HG03159 (cell line): Measurements from ENCODE around the gene CFAP61.
"Not testable (repeated sequence)": the region's sequence is repeated elsewhere in the genome, so short reads cannot be mapped to it uniquely, and the experiment has no call there.

Experiments used
- ATAC-seq: cut with Tn5 transposase; IDR thresholded peaks from one replicate; pipeline ENCODE4 v1.9.1; 2021; ENCODE audit warnings: mild to moderate bottlenecking, moderate library complexity; ENCODE audit not compliant: unreplicated experiment

CFAP61 gene

DNA sequence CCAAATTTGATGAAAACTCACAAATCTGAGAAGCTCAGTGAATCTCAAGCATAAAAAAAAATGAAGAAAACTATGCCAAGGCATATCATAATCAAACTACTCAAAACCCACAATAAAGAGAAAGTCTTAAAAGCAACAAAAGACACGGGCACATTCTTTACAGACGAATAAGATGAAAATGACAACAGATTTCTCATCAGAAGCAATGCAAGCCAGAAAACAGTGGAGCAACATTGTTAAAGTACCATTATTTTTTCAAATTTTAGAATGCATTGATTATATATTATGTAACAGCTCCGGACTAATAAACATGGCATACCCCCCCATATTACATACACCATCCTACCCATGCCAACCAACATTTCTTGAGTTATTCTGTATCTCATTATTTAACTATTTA lies 260.2 kb downstream of the CFAP61 start:
- no peak for ATAC-seq

DNA sequence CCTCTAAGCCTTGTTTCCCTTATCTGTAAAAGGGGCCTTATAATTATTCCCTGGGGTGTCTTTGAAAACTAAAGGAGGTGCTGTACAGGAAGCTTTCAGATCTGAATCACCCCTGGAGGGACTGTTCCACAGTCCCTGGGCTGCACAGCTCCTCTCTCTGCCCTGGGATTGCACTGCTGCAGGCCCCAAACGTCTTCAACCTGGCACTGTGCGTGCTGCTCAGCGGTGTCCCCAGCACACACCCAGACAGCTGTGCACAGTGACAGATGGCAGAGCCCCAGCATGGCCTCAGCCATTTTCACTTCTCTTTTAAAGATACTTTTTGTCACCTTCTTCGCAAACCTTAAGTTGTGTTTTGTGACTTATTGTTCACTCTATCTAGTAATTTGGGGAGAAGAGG lies 264.9 kb downstream of the CFAP61 start:
- peak; percentile 96 for ATAC-seq

DNA sequence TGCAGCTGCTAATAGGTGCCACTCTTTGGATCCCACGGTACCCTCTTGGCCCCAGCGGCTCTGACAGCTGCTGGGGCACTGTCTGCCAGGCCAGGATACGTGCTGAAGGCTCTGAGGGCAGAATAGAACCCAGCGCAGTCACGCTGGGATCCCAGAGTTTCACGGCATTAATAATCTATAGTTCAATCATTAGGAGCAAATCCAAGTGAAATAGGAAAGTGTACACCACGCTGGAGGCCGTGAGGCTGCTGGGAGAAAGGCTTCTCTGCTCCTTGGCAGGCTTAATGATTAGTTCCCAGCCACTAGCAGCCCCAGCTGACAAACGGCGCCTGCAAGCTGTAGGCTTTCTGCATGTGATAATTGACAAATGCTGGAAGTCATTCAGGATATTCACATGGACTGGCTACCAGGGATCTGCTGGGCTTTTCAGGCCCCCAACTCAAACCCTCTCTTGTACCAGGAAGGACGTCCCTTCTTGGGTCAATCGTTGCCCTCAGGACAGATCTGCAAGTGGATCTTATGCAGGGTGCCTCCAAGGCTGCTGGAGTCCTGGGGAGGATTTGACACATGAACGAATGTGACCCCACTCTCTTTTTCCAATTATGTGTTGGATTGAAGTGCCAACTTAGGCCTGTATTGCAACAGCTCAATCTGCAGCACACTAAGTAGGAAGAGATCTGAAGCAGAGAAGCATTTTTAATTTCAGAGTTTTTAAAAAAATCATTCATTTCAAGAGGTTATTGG lies 265.5 kb downstream of the CFAP61 start:
- peak; percentile 29 for ATAC-seq

DNA sequence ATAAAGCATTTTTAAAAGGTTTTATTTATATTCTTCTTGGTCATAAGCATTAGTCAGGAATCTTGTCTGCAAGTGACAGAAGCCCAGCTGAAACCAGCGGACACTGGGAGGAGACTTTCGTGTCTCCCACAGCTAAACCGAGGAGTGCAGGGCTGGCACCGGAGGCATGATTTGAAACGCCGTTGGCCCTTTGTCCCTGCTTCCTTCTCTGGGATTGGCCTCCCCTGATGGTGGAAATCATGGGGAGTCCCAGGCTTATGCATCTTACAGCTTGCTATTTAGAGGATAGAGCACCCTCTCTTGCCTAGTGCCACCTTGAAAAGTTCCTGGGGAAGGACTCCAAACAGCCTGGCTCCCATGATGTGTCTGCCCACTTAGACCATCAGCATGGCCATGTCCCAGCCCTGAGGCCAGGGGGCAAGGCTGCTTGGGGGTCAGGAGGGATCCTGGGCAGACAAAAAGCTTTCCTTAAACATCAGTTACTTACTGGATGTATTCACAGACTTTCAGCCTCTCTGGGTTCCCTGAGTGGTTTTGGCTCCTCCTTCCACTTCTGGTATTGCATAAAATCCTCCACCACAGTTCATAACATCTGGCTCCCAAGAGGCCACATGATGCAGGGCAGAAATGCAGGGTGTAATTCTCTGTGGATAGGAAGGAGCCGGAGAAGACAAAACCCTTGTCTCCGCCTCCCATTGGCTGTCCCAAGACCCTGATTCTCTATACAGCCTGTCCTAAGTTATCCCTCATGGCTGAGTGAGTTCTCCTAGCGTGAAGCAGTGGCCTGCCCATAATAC lies 266.2 kb downstream of the CFAP61 start:
- no peak for ATAC-seq

DNA sequence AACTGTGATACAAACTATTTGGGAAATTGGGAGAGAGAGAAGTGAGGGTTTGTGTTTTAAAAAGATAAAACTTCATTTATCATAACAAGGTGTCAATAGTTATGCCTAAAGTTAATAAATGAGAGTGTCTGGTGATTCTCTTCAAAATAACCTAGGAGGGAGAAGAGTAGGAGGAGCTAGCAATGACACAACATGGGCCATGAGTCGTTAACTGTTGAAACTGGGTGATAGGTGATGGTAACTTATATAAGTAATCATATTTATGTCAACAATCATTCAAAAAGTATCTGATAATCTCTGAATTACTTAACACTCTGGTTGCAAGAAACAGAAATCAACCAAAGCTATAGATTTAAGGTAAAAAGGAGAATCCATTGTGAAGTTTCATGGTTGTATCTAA lies 268.8 kb downstream of the CFAP61 start:
- no peak for ATAC-seq

DNA sequence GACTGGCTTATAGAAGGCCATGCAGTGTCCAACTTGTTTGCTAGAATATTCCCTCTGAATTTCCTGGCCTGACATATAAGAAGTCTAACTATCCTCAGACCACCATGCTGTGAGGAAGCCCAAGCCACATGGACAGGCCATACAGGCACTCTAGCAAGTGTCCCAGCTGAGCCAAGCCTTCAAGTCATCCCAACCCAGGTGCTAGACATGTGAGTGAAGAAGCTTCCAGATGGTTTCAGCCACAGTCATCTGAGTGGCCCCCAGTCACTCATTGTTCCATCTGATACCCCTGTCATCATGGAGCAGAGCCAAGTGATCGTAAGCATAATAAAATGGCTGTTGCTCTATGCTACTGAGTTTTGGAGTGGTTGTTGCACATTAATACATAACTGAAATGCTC lies 269.6 kb downstream of the CFAP61 start:
- ATAC-seq = no peak

DNA sequence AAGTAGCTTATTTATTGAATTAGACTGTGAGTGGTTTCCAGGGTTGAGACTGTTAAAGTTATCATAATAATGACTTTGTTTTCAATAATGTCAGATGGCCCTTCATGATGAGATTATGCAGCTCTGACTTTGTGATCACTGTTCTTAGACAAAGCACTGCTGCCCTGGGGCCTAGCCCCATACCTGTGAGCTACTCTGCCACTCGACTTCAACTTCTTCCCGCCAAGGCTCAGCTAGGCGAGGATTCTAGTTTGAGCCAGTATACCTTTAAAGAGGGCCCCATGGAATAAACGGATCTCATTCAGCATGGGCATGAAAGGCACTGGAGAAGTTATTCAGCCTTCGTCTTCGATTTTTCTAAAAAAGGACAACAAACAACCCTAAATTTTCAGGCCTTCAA lies 270.6 kb downstream of the CFAP61 start:
- ATAC-seq = no peak

DNA sequence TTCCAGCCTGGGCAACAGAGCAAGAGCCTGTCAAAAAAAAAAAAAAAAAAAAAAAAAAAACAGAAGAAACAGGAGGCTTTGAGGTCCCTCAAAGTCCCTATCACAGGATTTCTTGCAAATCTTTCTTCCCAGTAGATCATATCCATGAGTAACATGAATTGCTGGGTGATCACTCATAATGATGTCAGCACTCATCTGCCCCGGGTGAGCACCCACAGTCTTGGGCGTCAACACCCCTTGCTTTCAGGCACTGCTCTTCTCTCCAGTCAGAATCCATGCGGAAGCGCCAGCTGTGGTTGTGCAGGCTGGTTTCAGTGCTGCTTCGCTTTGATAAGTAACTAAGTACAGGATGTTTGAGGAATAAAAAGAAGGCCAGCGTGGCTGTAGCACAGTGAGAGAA lies 275.4 kb downstream of the CFAP61 start:
- no peak for ATAC-seq

DNA sequence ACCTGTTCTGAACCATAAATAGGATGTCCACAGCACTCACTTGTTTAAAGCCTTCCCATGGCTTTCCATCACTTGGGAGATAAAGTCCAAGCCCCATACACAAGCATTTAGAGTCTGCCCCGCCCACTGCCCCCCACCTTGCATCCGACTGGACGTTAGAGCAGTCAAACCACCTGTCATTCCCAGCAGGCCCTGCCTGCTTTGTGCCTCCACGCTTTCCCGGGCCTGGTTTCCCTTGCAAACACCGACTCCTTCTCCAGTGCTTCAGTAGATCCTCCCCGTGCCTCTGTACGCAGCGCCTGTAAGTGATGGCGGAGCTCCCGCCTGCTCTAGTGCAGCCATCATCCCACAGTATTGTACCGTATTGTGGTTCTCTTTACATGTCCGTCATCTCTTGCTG lies 277.2 kb downstream of the CFAP61 start:
- no peak for ATAC-seq

DNA sequence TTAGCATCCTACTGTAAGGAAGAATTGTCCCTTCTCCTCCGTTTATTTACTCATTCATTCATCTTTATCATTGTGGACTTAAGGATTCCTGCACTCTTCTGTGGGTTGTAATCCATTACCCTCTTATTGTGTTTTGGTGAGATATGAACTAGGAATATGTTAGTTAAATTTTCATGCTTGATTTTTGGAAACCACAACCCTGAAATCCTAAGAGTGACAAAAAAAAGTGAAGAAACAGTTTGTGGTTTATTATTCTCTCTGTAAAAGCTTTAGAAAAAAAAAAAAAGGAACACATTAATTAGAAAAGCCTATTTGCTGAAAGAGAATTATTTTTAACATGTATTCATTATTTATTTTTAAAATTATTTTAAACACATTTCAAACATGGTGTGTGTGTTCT lies 278.8 kb downstream of the CFAP61 start:
- no peak for ATAC-seq

DNA sequence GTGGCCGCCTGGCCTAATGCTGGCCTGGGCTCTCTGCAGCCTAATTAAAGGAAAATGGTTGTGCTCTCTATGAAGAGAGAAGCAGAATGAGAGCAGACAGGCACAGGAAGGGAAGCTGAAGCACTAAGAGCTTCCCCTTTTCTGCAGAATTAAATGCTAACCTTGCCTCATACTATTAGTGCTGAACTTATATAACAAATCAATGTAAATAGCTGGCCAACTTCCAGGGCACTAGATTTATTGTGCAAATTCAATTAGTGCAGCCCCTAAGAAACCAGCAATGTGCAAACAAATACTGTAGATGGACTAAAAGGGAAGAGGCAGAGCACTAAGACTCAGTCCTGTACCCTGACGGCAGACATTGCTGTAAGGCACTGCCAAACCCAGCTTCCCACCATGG lies 279.5 kb downstream of the CFAP61 start:
- ATAC-seq = no peak

DNA sequence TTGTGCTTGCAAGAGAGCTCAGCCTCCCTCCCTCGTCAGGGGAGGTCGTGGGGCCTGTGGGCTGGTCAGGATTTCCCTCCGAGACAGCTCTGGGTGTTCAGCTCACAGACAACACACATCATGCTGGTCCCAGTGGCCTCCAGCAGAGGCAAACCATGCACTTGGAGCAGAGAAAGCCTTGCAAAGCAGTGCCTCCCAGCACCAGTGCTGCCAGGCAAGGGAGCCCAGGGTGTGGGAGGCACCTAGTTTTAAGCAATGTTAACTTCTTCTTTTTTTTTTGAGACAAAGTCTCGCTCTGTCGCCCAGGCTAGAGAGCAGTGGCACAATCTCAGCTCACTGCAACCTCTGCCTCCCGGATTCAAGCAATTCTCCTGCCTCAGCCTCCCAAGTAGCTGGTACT lies 281.5 kb downstream of the CFAP61 start:
- ATAC-seq = no peak

DNA sequence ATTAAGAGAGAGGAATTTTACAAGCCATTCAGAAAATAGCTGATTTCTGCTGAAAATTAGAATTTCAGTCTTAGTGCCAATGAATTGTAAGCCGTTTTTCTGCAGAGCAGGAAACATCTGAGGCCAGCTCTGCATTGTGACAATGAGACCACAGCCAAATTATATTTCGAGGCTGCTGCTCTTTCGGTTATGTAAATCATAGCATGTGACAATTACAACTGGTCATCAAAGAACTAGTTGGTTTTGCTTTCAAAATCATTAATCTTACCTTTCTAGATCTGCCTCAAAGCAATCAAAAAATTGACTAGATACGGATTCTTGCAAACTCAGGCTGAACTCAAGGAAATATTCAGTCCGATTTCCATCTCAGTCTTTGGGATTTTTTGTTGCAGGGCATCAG lies 282.2 kb downstream of the CFAP61 start:
- ATAC-seq = peak; percentile 98

DNA sequence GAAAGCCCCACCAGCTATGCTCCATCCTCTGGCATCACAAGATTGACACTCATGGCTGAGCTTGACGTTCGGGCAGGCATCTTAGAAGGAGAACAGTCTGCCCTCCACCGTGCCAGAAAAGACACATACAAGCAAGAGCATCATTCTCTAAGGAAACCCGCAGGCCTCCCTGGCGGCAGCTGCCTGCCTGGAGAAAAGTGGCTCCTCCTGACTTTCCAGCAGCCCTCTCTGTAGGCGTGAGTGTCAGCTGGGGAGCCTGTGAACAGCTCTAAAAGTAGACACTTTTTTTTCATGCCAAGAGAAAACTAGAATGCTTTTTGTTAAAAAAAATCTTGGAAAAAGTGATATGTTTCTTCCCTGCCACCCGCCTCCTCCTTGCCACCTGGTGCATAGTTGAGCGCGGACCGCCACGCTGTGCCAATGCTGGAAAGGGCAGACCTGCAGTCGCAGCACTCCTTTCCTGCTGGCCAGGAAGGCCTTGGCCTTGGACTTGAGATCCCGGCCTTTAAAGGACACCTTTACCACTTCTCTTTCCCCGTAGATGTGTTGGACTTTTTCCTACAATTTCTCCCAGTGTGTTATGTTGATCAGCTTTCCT lies 285.9 kb downstream of the CFAP61 start:
- no peak for ATAC-seq

DNA sequence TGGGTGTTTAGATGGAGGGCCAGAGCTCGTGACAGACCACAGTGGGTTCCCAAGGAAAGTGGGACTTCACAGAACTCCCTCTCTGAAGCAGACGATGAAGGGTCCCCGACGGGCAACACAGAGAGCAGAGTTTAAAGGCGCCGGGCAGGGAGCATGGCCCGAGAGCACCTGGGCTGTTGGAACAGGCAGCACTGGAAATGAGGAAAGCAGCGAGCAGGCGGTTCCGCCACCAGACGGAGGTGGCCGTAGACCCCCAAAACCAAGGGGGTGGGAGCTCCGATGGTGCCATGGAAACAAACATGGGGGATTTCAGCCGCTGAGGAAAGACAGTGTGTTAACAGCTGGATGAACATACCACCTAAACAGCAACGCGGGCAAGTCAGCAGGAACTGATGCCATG lies 288.1 kb downstream of the CFAP61 start:
- ATAC-seq = no peak

DNA sequence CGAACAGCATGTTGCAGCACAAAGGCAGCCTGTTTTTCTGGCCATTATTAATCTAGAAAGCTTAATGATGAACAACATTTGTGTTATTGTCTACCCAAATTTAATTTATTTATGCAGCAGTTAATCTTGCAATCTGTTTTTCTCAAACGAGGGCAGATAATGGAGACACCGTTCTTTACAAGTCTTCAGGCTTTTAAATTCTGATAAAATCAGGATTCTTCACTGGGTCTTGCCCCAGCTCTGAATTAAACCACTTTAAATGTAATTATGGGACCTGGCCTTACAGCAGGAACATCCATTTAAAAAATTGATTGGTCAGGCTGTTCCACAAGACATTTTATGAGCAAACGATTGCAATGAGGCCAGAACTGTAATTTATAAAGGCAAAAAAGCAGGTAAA lies 289.0 kb downstream of the CFAP61 start:
- no peak for ATAC-seq

DNA sequence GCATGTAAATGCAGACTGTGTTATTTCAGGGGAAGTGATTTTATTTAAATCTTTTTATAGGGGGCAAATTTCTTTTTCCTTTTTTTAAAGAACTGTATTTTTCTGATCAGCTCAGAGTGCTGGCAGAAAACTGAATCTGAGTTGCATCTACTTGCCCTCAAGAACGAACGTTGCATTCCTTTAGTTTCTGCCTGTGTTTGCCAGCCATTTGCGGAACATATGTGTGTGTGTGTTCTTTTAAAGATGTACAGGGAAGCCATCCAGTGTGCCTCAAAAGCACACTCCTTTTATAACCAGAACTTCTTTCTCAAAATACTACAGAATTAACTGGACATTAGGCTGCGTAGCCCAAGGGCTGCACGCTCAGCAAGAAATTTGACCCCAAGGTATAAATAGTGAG lies 289.7 kb downstream of the CFAP61 start:
- no peak for ATAC-seq

DNA sequence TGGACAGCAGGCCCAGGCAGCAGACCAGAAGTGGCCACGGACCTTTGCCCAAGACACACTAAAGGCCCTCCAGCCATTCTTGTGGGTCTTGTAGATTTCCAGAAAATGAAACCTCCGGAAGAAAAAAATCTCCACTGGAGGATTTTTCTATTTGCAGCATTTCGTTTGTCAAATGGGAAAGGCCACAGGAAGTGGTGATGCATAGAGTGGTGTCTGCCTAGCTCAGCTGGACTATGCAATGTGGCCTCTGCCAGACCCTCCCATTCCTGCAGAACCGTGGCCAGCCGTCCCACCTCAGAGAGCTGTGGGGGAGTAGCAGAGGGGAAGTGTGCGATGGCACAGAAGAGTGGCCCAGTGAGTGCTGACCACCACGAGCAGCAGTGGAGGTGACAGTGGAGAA lies 291.6 kb downstream of the CFAP61 start:
- no peak for ATAC-seq

DNA sequence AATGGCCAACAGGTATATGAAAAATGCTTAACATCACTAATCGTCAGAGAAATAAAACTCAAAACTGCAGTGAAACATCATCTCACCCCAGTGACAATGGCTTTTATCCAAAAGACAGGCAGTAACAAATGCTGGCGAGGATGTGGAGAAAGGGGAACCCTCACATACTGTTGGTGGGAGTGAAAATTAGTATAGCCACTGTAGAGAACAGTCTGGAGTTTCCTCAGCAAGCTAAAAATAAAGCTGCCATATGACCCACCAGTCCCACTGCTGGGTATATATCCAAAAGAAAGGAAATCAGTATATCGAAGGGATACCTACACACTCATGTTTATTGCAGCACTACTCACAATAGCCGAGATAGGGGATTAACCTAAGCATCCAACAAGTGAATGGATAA lies 292.1 kb downstream of the CFAP61 start:
- ATAC-seq = no peak

DNA sequence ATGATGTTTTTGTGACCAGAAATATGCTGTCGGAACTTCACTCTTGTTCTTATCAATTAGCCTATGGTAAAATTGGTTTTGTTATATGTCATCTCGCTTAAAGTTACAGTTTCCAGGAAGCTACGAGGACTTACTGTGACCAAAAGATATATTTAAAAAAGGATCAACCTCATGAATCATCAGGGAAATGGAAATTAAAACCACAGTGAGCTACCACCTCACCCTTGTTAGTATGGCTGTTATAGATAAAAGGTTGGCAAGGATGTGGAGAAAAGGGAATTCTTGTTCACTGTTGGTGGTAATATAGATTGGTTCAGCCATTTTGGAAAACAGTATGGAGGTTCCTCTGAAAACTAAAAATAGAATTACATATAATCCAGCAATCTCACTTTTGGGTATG lies 301.2 kb downstream of the CFAP61 start:
- no peak for ATAC-seq

DNA sequence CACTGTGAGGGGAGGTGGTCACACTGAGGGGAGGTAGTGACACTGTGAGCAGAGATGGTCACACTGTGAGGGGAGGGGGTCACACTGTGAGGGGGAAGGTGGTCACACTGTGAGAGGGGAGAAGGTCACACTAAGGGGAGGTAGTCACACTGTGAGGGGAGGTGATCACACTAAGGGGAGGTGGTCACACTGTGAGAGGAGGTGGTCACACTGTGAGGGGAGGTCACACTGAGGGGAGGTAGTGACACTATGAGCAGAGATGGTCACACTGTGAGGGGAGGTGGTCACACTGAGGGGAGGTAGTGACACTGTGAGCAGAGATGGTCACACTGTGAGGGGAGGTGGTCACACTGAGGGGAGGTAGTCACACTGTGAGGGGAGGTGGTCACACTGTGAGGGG lies 303.2 kb downstream of the CFAP61 start:
- ATAC-seq = not testable (repeated sequence)

DNA sequence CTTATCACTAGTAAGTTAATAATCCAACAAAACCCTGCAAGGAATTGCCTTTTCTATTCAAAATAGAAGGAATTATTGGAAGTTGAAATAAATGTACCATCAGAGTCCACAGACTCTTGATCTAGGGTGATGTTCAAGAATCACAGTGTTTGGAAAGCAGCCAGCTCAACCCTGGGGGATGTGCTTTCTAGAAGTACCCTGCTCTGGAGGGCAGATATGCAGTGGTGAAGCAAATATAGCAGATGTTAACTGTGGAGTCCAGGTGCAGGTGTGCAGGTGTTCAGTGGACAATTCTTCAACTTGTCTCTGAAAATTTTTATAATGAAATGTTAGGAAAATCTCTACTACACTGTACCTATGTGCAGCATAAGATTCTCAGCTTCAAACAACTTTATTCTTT lies 306.5 kb downstream of the CFAP61 start:
- no peak for ATAC-seq
